Activated T-cell treated with anti-CD3 and anti-CD28 coated beads, Interleukin-2, amount 50 U/mL, for 72 hours (primary cell): ENCODE results near the gene GTF2IRD1. TPM values are rescaled to one million over a fixed set of nuclear protein-coding genes. Genes with fewer than 3 reads are reported as not detected.
"Not testable (repeated sequence)": the region's sequence is repeated elsewhere in the genome, so short reads cannot be mapped to it uniquely, and the experiment has no call there.

Experiments used
- ATAC-seq, 2 donors: fragments of 150-1000 bp; cut with Tn5 transposase; replicated peaks in 1 of 2; 2 replicates each; pipeline ENCODE4 v1.10.0; 2021; ENCODE audit warnings: moderate library complexity in 2 of 2, mild to moderate bottlenecking in 1 of 2
- DNase-seq, 2 donors: peaks; one replicate each; pipeline ENCODE4 v3.0.0; 2021 to 2022; ENCODE audit warnings: mixed read lengths in 1 of 2
- H3K27ac Mint-ChIP-seq: one replicate; pipeline ENCODE4 v1.8.0; 2022; ENCODE audit warnings: mild to moderate bottlenecking, moderate library complexity, mixed read lengths
- H3K27me3 Mint-ChIP-seq: one replicate; pipeline ENCODE4 v1.8.0; 2022; ENCODE audit warnings: low read depth, mixed read lengths
- H3K36me3 Mint-ChIP-seq, 2 donors: one replicate each; pipeline ENCODE4 v1.8.0; 2022; ENCODE audit warnings: mixed read lengths in 2 of 2, mild to moderate bottlenecking in 1 of 2; ENCODE audit not compliant: insufficient read depth in 2 of 2
- H3K4me1 Mint-ChIP-seq: one replicate; pipeline ENCODE4 v1.8.0; 2022; ENCODE audit warnings: low read depth, mixed read lengths
- H3K4me3 Mint-ChIP-seq, 2 donors: one replicate each; pipeline ENCODE4 v1.8.0; 2022; ENCODE audit warnings: mild to moderate bottlenecking in 2 of 2, mixed read lengths in 2 of 2, moderate library complexity in 2 of 2
- H3K9me3 Mint-ChIP-seq, 2 donors: one replicate each; pipeline ENCODE4 v1.8.0; 2022; ENCODE audit warnings: mixed read lengths in 2 of 2
- total RNA-seq, 2 donors: library from RNA; stranded (reverse); gene quantifications; one replicate each; pipeline ENCODE4 v1.2.3, GENCODE V29; 2022

GTF2IRD1 gene
- total RNA-seq, 2 donors from 2014 or later, result 3.1 to 4.6 TPM

GRCh38 chr7:74418076-74418475 lies 35.6 kb upstream of the GTF2IRD1 start:
- no peaks in the 10 kb centered on the region for H3K36me3 Mint-ChIP-seq
- ATAC-seq, result no peak

GRCh38 chr7:74418538-74418937 lies 35.2 kb upstream of the GTF2IRD1 start:
- Mint-ChIP-seq H3K4me1 (no peaks in the 10 kb centered on the region), H3K27me3 (no peaks in the 10 kb centered on the region), H3K27ac (no peak overlapping the region), H3K4me3 (no peak overlapping the region), H3K36me3 (no peaks in the 10 kb centered on the region), H3K9me3 (no peaks in the 10 kb centered on the region)
- DNase-seq, result no peak
- no peak for ATAC-seq

More at GRCh38 chr7:74418076-74418475, 35.6 kb upstream of the GTF2IRD1 start:
- Mint-ChIP-seq H3K4me3 (no peak overlapping the region), H3K4me1 (no peaks in the 10 kb centered on the region), H3K27me3 (no peaks in the 10 kb centered on the region), H3K9me3 (no peaks in the 10 kb centered on the region), H3K27ac (no peak overlapping the region)
- no peak for DNase-seq

- not testable (repeated sequence) for H3K27ac Mint-ChIP-seq, H3K27me3 Mint-ChIP-seq, H3K4me1 Mint-ChIP-seq, H3K36me3 Mint-ChIP-seq, H3K9me3 Mint-ChIP-seq, DNase-seq, H3K4me3 Mint-ChIP-seq, ATAC-seq
Observed at GRCh38 chr7:74419232-74419631, 34.5 kb upstream of the GTF2IRD1 start.

GRCh38 chr7:74420006-74420405 lies 33.7 kb upstream of the GTF2IRD1 start:
- no peak for ATAC-seq
- Mint-ChIP-seq H3K27me3 (no peaks in the 10 kb centered on the region), H3K27ac (no peak overlapping the region), H3K36me3 (no peaks in the 10 kb centered on the region), H3K9me3 (no peaks in the 10 kb centered on the region), H3K4me3 (no peak overlapping the region), H3K4me1 (no peaks in the 10 kb centered on the region)
- no peak for DNase-seq

- no peaks in the 10 kb centered on the region for H3K9me3 Mint-ChIP-seq
- ATAC-seq (no peak), DNase-seq (no peak)
- H3K27ac Mint-ChIP-seq, result no peak overlapping the region
- H3K4me3 Mint-ChIP-seq, result no peak overlapping the region
- H3K36me3 Mint-ChIP-seq, result no peaks in the 10 kb centered on the region
- H3K4me1 Mint-ChIP-seq, result no peaks in the 10 kb centered on the region
- no peaks in the 10 kb centered on the region for H3K27me3 Mint-ChIP-seq
Observed at GRCh38 chr7:74424291-74424880, 29.3 kb upstream of the GTF2IRD1 start.

GRCh38 chr7:74428023-74428422 lies 25.7 kb upstream of the GTF2IRD1 start:
- Mint-ChIP-seq H3K4me1 (no peaks in the 10 kb centered on the region), H3K27me3 (no peaks in the 10 kb centered on the region), H3K4me3 (no peak overlapping the region), H3K36me3 (no peaks in the 10 kb centered on the region), H3K9me3 (no peaks in the 10 kb centered on the region), H3K27ac (no peak overlapping the region)
- ATAC-seq (no peak), DNase-seq (no peak)

- ATAC-seq (no peak), DNase-seq (no peak)
- no peak overlapping the region for H3K4me3 Mint-ChIP-seq
- H3K27ac Mint-ChIP-seq, result no peak overlapping the region
- no peaks in the 10 kb centered on the region for H3K9me3 Mint-ChIP-seq
- H3K4me1 Mint-ChIP-seq, result no peaks in the 10 kb centered on the region
- no peaks in the 10 kb centered on the region for H3K36me3 Mint-ChIP-seq
- H3K27me3 Mint-ChIP-seq, result no peaks in the 10 kb centered on the region
Observed at GRCh38 chr7:74429153-74429747, 24.5 kb upstream of the GTF2IRD1 start.

GRCh38 chr7:74430409-74430808 lies 23.3 kb upstream of the GTF2IRD1 start:
- not testable (repeated sequence) for H3K9me3 Mint-ChIP-seq

GRCh38 chr7:74430961-74431466 lies 22.7 kb upstream of the GTF2IRD1 start:
- Mint-ChIP-seq H3K27me3 (no peaks in the 10 kb centered on the region), H3K9me3 (no peaks in the 10 kb centered on the region), H3K27ac (no peak overlapping the region), H3K36me3 (no peaks in the 10 kb centered on the region), H3K4me3 (no peak overlapping the region), H3K4me1 (no peaks in the 10 kb centered on the region)
- no peak for DNase-seq
- ATAC-seq, result no peak

More at GRCh38 chr7:74430409-74430808, 23.3 kb upstream of the GTF2IRD1 start:
- H3K27ac Mint-ChIP-seq, ATAC-seq, H3K4me3 Mint-ChIP-seq, H3K36me3 Mint-ChIP-seq, H3K27me3 Mint-ChIP-seq, H3K4me1 Mint-ChIP-seq, DNase-seq: not testable (repeated sequence)

- not testable (repeated sequence) for H3K36me3 Mint-ChIP-seq, H3K27me3 Mint-ChIP-seq, H3K27ac Mint-ChIP-seq, H3K4me1 Mint-ChIP-seq, H3K9me3 Mint-ChIP-seq, H3K4me3 Mint-ChIP-seq, ATAC-seq, DNase-seq
Observed at GRCh38 chr7:74437291-74437571, 16.5 kb upstream of the GTF2IRD1 start.

GRCh38 chr7:74438327-74438726 lies 15.4 kb upstream of the GTF2IRD1 start:
- no peak overlapping the region for H3K27ac Mint-ChIP-seq

GRCh38 chr7:74439541-74439940 lies 14.2 kb upstream of the GTF2IRD1 start:
- Mint-ChIP-seq H3K4me3 (no peak overlapping the region), H3K27ac (no peak overlapping the region)

More at GRCh38 chr7:74438327-74438726, 15.4 kb upstream of the GTF2IRD1 start:
- no peaks in the 10 kb centered on the region for H3K27me3 Mint-ChIP-seq
- no peak overlapping the region for H3K4me3 Mint-ChIP-seq
- ATAC-seq (no peak), DNase-seq (no peak)
- peaks cover 0 to 5% of the 10 kb centered on the region in 2 donors for H3K36me3 Mint-ChIP-seq
- no peaks in the 10 kb centered on the region for H3K4me1 Mint-ChIP-seq
- peaks cover 2 to 5% of the 10 kb centered on the region in 2 donors for H3K9me3 Mint-ChIP-seq

GRCh38 chr7:74440143-74440542 lies 13.6 kb upstream of the GTF2IRD1 start:
- H3K9me3 Mint-ChIP-seq, H3K27me3 Mint-ChIP-seq, DNase-seq, H3K4me3 Mint-ChIP-seq, H3K36me3 Mint-ChIP-seq, H3K4me1 Mint-ChIP-seq, H3K27ac Mint-ChIP-seq, ATAC-seq: not testable (repeated sequence)

More at GRCh38 chr7:74439541-74439940, 14.2 kb upstream of the GTF2IRD1 start:
- Mint-ChIP-seq H3K36me3 (peaks cover 0 to 5% of the 10 kb centered on the region in 2 donors), H3K4me1 (no peaks in the 10 kb centered on the region), H3K27me3 (no peaks in the 10 kb centered on the region), H3K9me3 (peaks cover 2 to 5% of the 10 kb centered on the region in 2 donors)
- ATAC-seq, result no peak
- no peak for DNase-seq

- DNase-seq, result no peak
- Mint-ChIP-seq H3K27ac (no peak overlapping the region), H3K27me3 (no peaks in the 10 kb centered on the region), H3K4me1 (no peaks in the 10 kb centered on the region), H3K9me3 (peaks cover 2 to 4% of the 10 kb centered on the region in 2 donors), H3K36me3 (peaks cover 0 to 5% of the 10 kb centered on the region in 2 donors), H3K4me3 (no peak overlapping the region)
- no peak for ATAC-seq
Observed at GRCh38 chr7:74441801-74442200, 11.9 kb upstream of the GTF2IRD1 start.
